H1 (cell line): ENCODE results near the gene GNB3. TPM values are rescaled to one million over a fixed set of nuclear protein-coding genes. Genes with fewer than 3 reads are reported as not detected.

Source experiments
- ATF3 ChIP-seq: IDR thresholded peaks from 2 replicates; pipeline ENCODE4 v1.6.1; 2011; ENCODE audit warnings: low read depth, mild to moderate bottlenecking, low read length; ENCODE audit not compliant: insufficient read depth
- BACH1 ChIP-seq: IDR thresholded peaks from 2 replicates; pipeline ENCODE4 v1.6.1; 2012; ENCODE audit warnings: low read length, improper control_type of control experiment
- CHD1 ChIP-seq: IDR thresholded peaks from 2 replicates; pipeline ENCODE4 v1.6.1; 2012; ENCODE audit warnings: low read depth, low read length, improper control_type of control experiment
- CHD7 ChIP-seq: fragments of 300-600 bp; sonication (generic); IDR thresholded peaks from 2 replicates; pipeline ENCODE4 v1.7.1; 2012; ENCODE audit warnings: low read length, moderate library complexity, mild to moderate bottlenecking, inconsistent platforms; ENCODE audit not compliant: insufficient replicate concordance
- FOSL1 ChIP-seq: IDR thresholded peaks from 2 replicates; pipeline ENCODE4 v1.6.1; 2011; ENCODE audit warnings: mild to moderate bottlenecking, low read depth, low read length, moderate library complexity; ENCODE audit not compliant: insufficient read depth
- KDM5A ChIP-seq: fragments of 200-600 bp; IDR thresholded peaks from 2 replicates; pipeline ENCODE4 v1.7.1; 2012; ENCODE audit warnings: mild to moderate bottlenecking, low read length, inconsistent platforms, mixed read lengths
- POLR2A ChIP-seq, 2 experiments: IDR thresholded peaks; 1 replicate in 1 of 2; 2 replicates in 1 of 2; pipeline ENCODE4 v1.6.1; 2011; ENCODE audit warnings: low read depth in 2 of 2, low read length in 2 of 2, mild to moderate bottlenecking in 2 of 2; ENCODE audit errors: control extremely low read depth in 1 of 2
- RBBP5 ChIP-seq: IDR thresholded peaks from 2 replicates; pipeline ENCODE4 v1.7.1; 2012; ENCODE audit warnings: low read depth, mild to moderate bottlenecking, inconsistent platforms, low read length, moderate library complexity, borderline replicate concordance
- RFX5 ChIP-seq: IDR thresholded peaks from 2 replicates; pipeline ENCODE4 v1.6.1; 2011; ENCODE audit warnings: low read depth, low read length, improper control_type of control experiment, borderline replicate concordance
- RXRA ChIP-seq: IDR thresholded peaks from 2 replicates; pipeline ENCODE4 v1.6.1; 2011; ENCODE audit warnings: low read depth, mild to moderate bottlenecking, low read length, moderate library complexity; ENCODE audit not compliant: insufficient read depth
- polyA plus RNA-seq, 7 experiments: library from polyadenylated mRNA; depleted of rRNA in 3 of 7; stranded (reverse) in 5 of 7; unstranded in 2 of 7; fragments of >200 nt in 5 of 7; fragments of 200-250 nt in 2 of 7; gene quantifications; 1 replicate in 5 of 7; 2 replicates in 1 of 7; 4 replicates in 1 of 7; pipeline versions ENCODE4 v1.2.1 to v1.2.3, GENCODE V29; 2011 to 2013; ENCODE audit warnings: missing spikeins in 2 of 7, mixed read lengths in 2 of 7
- total RNA-seq: library from RNA; stranded (reverse); fragmentation: NEBNext Ultra II Directional; extraction: Animal tissue kit (Norgen Biotek cat#: 25700); gene quantifications from 2 replicates; pipeline ENCODE4 v1.2.1, GENCODE V29; 2021

Gene GNB3
- total and polyA plus RNA-seq, 2 of the 8 experiments (the other 6 are each of a cell fraction or from before 2014, with no cell fraction given), result 9.9 TPM

- TF ChIP-seq CHD7 (no peak), RFX5 (no peak), FOSL1 (no peak), CHD1 (no peak), BACH1 (no peak), RXRA (no peak), POLR2A (IDR thresholded peaks at IDR 0.05; ENCODE audit: control extremely low read depth in 1 of 2, low read depth in 2 of 2, low read length in 2 of 2) (peak in 1 of 2 experiments; percentile 79; a peak in 2 of 3 replicates), RBBP5 (peak; percentile 79; the same call in 1 of the 2 replicates), ATF3 (peak; percentile 70), KDM5A (peak; percentile 76)
These were observed 11.4 kb downstream of the GNB3 start, which contains the start of gene USP5 (continued) for GRCh38 chr12:6851921-6852650.
